Gastrocnemius medialis (tissue), 4 donors: ENCODE results near the gene CERKL.

Source experiments
- CTCF ChIP-seq, 5 experiments: fragments of 450-650 bp in 3 of 5; fragments of 200-600 bp in 2 of 5; sonication (generic) in 2 of 5; IDR thresholded peaks in 4 of 5; conservative IDR thresholded peaks in 1 of 5; 1 replicate in 4 of 5; 2 replicates in 1 of 5; pipeline ENCODE4 v1.5.1; 2016 to 2019; ENCODE audit warnings: antibody characterized with exemption in 5 of 5, mild to moderate bottlenecking in 3 of 5, moderate library complexity in 3 of 5
- POLR2A ChIP-seq, 2 donors: fragments of 450-650 bp; IDR thresholded peaks; one replicate each; pipeline ENCODE4 v1.6.1; 2017; ENCODE audit warnings: antibody characterized with exemption in 2 of 2, mild to moderate bottlenecking in 2 of 2, moderate library complexity in 2 of 2

GRCh38 chr2:181523756-181524155, 133.1 kb downstream of the CERKL start:
- TF ChIP-seq CTCF (IDR thresholded peaks at IDR 0.05 in 4 of 5, conservative IDR thresholded peaks at IDR 0.05 in 1 of 5) (no peak), POLR2A (IDR thresholded peaks at IDR 0.05) (no peak)
